PC-9 (cell line): ENCODE results near the gene RREB1.

Source experiments
- CTCF ChIP-seq: fragments of 200-600 bp; sonication (generic); conservative IDR thresholded peaks from 2 replicates; pipeline ENCODE4 v1.6.1; 2017; ENCODE audit warnings: mixed run types, antibody characterized with exemption, mild to moderate bottlenecking, moderate library complexity
- EZH2 ChIP-seq: fragments of 200-600 bp; sonication (generic); IDR thresholded peaks from 2 replicates; pipeline ENCODE4 v1.8.0; 2017; ENCODE audit warnings: antibody characterized with exemption, low read depth

- no peak for TF ChIP-seq CTCF
- no peak for TF ChIP-seq EZH2
These were observed 95.2 kb downstream of the RREB1 start for GRCh38 chr6:7202950-7203349.
